ENCODE data around the gene DDX19B.

Gene DDX19B

GRCh38 chr16:70377782-70378181 lies 78.8 kb downstream of the DDX19B start:
- POLR2A ChIA-PET, result no interaction called here
- TF ChIP-seq CTCF (IDR thresholded peaks at IDR 0.05; ENCODE audit: insufficient read depth, low read length, missing control alignments), result no peak
- no peak for DNase-seq (ENCODE audit: low read depth, low spot score)
- H3K4me3 ChIP-seq (ENCODE audit: low read depth, low read length), result no peak overlapping the region
- CTCF ChIA-PET, result interaction anchor here (1.4 to 9.4 kb wide), 4 partner anchors 9 to 275 kb away, joined by 4 to 79 read pairs (median 4); no protein-coding TSS in a partner anchor

GRCh38 chr16:70378869-70379493 lies 80.0 kb downstream of the DDX19B start:
- no peak for TF ChIP-seq CTCF (IDR thresholded peaks at IDR 0.05; ENCODE audit: insufficient read depth, low read length, missing control alignments)
- ChIA-PET POLR2A (interaction anchor here (1.3 to 2.7 kb wide), 3 partner anchors 32 to 75 kb away, joined by 6 to 19 read pairs (median 19); partner anchors contain the start of genes DDX19A, FCSK and ST3GAL2), CTCF (interaction anchor here (1.1 to 9.4 kb wide), 5 partner anchors 9 to 274 kb away, joined by 3 to 79 read pairs (median 4); no protein-coding TSS in a partner anchor)
- no peak overlapping the region for H3K4me3 ChIP-seq (ENCODE audit: low read depth, low read length)
- DNase-seq (ENCODE audit: low read depth, low spot score), result no peak

GRCh38 chr16:70380248-70380918 lies 81.4 kb downstream of the DDX19B start:
- CTCF ChIA-PET, result interaction anchor here (0.9 to 9.4 kb wide), 11 partner anchors 10 to 272 kb away, joined by 3 to 79 read pairs (median 4); partner anchors contain the start of gene FCSK
- POLR2A ChIA-PET, result interaction anchor here (0.6 to 2.7 kb wide), 17 partner anchors 12 to 188 kb away, joined by 3 to 20 read pairs (median 4); partner anchors contain the start of genes COG4, DDX19A, FCSK and ST3GAL2
- peak overlapping the region; percentile 84 for H3K4me3 ChIP-seq (ENCODE audit: low read depth, low read length)
- no peak for TF ChIP-seq CTCF (IDR thresholded peaks at IDR 0.05; ENCODE audit: insufficient read depth, low read length, missing control alignments)
- DNase-seq (ENCODE audit: low read depth, low spot score), result peak; percentile 67

GRCh38 chr16:70380919-70381603 lies 82.1 kb downstream of the DDX19B start:
- POLR2A ChIA-PET, result interaction anchor here (0.6 to 2.7 kb wide), 17 partner anchors 11 to 1163 kb away, joined by 3 to 20 read pairs (median 4); partner anchors contain the start of genes COG4, FCSK and ST3GAL2
- CTCF ChIA-PET, result interaction anchor here (0.9 to 2.5 kb wide), 8 partner anchors 11 to 103 kb away, joined by 3 to 11 read pairs (median 4); partner anchors contain the start of gene FCSK
- peak; percentile 22 for TF ChIP-seq CTCF (IDR thresholded peaks at IDR 0.05; ENCODE audit: insufficient read depth, low read length, missing control alignments)

GRCh38 chr16:70381604-70382342 lies 82.8 kb downstream of the DDX19B start:
- ChIA-PET POLR2A (interaction anchor here (0.6 to 2.7 kb wide), 19 partner anchors 10 to 1164 kb away, joined by 3 to 20 read pairs (median 4); partner anchors contain the start of genes COG4, FCSK and ST3GAL2), CTCF (interaction anchor here (1.7 to 2.5 kb wide), 3 partner anchors 11 to 272 kb away, joined by 6 to 11 read pairs (median 7); no protein-coding TSS in a partner anchor)
- no peak for TF ChIP-seq CTCF (IDR thresholded peaks at IDR 0.05; ENCODE audit: insufficient read depth, low read length, missing control alignments)
- no peak for DNase-seq (ENCODE audit: low read depth, low spot score)
- H3K4me3 ChIP-seq (ENCODE audit: low read depth, low read length), result peak overlapping the region; percentile 57

More at GRCh38 chr16:70380919-70381603, 82.1 kb downstream of the DDX19B start:
- DNase-seq (ENCODE audit: low read depth, low spot score), result peak; percentile 76
- H3K4me3 ChIP-seq (ENCODE audit: low read depth, low read length), result peak overlapping the region; percentile 84

All from AG04449 (cell line).